GM12864 (cell line): ENCODE measurements around the gene CIAPIN1.

ENCODE experiments used
- DNase-seq: peaks from one replicate; pipeline ENCODE4 v3.0.0-alpha.2; 2011; ENCODE audit warnings: low read depth
- H3K4me3 ChIP-seq: 2 replicates; pipeline ENCODE4 v1.5.1; 2011; ENCODE audit warnings: mild to moderate bottlenecking, low read depth, low read length, control low read depth
- CTCF ChIP-seq: IDR thresholded peaks from 2 replicates; pipeline ENCODE4 v1.5.1; 2011; ENCODE audit warnings: low read depth, mild to moderate bottlenecking, moderate library complexity, low read length, control low read depth, inconsistent platforms; ENCODE audit errors: missing control alignments

The CIAPIN1 gene

GRCh38 chr16:57479976-57480753 lies 33.0 kb upstream of the CIAPIN1 start:
- no peak for DNase-seq

GRCh38 chr16:57479205-57479975 lies 32.2 kb upstream of the CIAPIN1 start:
- TF ChIP-seq CTCF: no peak
- H3K4me3 ChIP-seq: no peak overlapping the region
- no peak for DNase-seq

More at GRCh38 chr16:57479976-57480753, 33.0 kb upstream of the CIAPIN1 start:
- no peak overlapping the region for H3K4me3 ChIP-seq
- TF ChIP-seq CTCF: no peak

GRCh38 chr16:57478396-57479204 lies 31.4 kb upstream of the CIAPIN1 start:
- no peak for TF ChIP-seq CTCF
- no peak overlapping the region for H3K4me3 ChIP-seq

GRCh38 chr16:57477531-57478202 lies 30.5 kb upstream of the CIAPIN1 start:
- no peak for TF ChIP-seq CTCF
- no peak for DNase-seq
- no peak overlapping the region for H3K4me3 ChIP-seq

More at GRCh38 chr16:57478396-57479204, 31.4 kb upstream of the CIAPIN1 start:
- DNase-seq: no peak

GRCh38 chr16:57476546-57477410 lies 29.6 kb upstream of the CIAPIN1 start:
- H3K4me3 ChIP-seq: no peak overlapping the region
- TF ChIP-seq CTCF: no peak
- no peak for DNase-seq
